Kasumi-1 (cell line): Measurements from ENCODE around the gene RASL12.
"Not testable (repeated sequence)": the region's sequence is repeated elsewhere in the genome, so short reads cannot be mapped to it uniquely, and the experiment has no call there.

Experiments
- DNase-seq, 2 experiments: peaks; one replicate each; lab custom pipeline; 2025; lab: John Stamatoyannopoulos, UW

The RASL12 gene

DNA sequence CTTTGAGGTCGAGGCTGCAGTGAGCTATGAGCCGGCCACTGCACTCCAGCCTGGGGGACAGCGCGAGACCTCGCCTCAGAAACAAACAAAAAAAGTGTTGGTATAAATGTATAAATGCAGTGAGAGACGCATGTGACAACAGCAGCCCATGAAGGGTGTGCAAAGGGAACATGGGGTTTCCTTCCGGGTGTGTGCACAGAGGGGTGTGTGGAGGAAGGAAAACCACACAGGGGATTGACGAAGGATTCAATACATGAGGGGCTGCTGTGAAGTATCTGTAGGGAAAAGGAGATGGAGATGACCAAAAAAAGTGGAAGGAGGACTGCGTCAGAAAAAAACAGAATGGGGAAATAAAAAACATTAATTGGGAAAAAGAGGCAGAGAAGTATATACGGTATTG, 39.5 kb downstream of the RASL12 start:
- DNase-seq, result peak in 1 of 2 experiments; percentile 21

DNA sequence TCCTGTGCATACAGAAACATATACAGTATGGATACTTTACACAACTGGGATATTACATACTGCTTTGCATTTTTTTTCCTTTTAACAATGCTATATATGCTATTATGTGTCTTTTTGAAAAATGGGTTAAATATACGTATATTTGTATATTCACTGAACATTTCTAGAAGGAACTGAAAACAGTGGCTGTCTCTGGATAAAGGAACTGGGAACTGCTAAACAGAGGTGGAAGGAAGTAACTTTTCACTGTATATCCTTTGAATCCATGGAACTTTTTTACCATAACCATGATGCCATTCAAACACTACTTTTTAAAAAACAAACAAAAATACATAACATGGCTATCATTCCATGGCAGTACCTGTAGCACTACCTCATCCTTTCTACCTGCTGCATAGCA, 40.2 kb downstream of the RASL12 start:
- no peak for DNase-seq

DNA sequence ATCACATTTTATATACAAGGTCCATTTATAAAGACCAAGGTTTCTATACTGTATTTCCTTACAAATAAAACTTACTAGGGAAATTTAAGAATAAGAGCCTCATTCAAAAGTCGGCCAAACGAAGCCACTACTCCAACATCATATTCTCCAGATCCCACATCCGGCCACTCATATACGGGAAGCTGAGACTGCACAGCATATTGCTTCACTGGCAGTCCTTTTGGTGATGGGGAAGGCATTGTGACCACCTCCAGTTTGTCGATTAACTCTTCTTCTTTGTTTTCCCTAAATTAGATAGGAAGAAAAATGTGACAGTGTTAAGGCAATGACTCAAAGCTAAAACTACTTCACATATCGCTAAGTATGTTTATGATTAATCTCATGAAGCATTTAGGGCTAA, 41.0 kb downstream of the RASL12 start:
- DNase-seq, result no peak

DNA sequence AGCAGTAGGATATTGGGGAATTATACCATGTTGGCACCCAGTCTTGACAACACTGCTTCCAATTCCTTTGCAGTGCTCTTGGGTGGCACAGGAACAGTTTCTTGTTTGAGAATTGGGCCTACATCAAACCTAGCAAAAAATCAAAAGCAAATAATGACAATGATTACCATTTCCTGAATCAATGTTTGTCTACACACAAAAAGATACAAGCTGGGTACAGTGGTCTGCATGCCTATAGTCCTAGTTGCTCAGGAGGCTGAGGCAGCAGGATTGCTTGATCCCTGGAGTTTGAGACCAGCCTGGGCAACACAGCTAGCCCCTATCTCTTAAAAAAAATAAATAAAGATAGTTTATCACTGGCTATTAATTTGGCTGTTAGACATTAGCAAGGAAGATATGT, 46.3 kb downstream of the RASL12 start:
- no peak for DNase-seq

DNA sequence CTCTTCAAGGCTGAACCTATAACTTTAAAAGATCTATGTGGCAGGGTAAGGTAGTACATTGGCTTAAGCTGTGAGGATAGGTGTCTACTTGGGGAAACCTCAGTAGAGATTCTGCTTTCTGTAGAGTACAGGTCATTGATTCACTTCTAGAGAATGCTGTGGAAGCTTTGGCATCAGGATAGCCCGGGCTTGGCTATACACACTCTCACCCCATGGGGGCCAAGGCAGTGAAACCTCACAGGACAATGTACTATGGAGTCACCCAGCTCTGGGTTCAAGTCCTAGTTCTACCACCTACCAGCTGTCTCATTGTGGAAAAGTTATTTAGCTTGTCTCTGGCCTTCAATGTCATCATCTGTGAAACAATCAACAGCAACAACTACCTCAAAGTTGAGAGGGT, 47.4 kb downstream of the RASL12 start:
- DNase-seq, result no peak

DNA sequence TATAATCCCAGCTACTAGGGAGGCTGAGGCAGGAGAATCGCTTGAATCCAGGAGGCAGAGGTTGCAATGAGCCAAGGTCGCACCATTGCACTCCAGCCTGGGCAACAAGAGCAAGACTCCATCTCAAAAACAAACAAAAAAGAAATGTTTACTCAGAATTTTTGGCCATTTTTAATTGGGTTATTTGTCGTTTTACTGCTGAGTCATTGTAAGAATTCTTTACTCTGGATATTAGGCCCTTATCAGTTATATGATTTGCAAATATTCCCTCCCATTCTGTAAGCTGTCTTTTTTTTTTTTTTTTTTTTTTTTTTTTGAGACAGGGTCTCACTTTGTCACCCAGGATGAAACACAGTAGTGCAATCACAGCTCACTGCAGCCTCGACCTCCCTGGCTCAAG, 56.6 kb downstream of the RASL12 start:
- not testable (repeated sequence) for DNase-seq

DNA sequence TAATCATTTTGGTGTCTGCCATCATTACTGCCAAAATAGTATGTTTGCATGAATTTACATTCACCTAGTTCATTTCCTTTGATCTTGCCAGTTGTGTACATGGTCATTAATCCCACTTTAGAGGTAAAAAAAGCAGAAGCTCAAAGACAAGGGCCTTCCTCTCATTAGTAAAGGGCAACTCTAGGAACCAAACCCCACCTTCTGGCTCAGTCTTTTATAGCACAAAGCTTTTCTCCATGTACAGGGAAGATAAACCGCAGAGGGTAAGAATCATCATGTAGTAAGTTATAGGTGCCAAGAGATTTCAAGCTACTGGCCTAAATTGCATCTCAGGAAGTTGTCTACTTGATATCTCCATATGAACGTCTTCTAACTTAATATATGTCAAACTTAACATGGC, 58.8 kb downstream of the RASL12 start:
- DNase-seq, result peak; percentile 82 to 88

DNA sequence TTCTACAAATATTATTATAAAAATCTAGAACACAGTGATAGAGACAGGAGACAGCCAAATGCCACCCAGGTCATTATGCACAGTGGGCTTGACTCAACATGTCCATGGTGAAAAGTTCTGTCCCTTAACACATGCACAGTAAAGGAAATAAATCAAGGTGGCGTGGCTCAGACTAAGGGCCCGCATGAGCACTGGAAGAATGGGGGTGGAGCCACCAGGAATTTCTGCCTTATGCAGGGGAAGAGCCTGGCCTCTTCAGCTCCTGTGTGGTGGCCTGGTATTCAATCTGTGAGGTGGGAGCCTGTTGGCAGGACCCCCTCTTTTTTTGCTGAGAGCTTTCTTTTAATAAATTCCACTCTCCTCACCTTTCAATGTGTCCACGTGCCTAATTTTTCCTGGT, 60.9 kb downstream of the RASL12 start:
- DNase-seq, result no peak

DNA sequence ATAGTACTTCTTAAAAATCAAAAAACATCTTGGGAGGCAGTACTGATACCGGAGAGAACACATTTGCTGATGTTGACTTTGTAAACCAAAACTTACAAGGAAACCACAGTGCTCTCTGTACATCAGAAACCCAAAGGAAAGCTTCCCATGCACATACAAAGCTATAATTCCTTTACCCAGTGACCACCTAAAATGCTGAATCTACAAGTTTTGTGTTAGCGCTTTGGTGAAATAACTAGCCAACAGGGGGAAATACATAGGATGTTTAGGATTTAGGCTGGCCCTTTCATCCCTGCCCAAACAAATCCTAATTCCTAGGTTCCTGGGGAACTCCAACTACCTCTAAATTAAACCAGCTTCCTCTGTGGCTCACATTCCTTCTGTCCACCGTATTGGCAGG, 62.8 kb downstream of the RASL12 start:
- no peak for DNase-seq
